WTC11 (cell line): ENCODE results near the gene RAC2. TPM values are rescaled to one million over a fixed set of nuclear protein-coding genes. Genes with fewer than 3 reads are reported as not detected.
A peak's percentile ranks its signal among the peaks of the same experiment; 100 is the strongest.

Source experiments
- ATAC-seq: fragments of 200-7000 bp; cut with Tn5 transposase; 2 replicates; pipeline ENCODE4 v1.10.0; 2021; ENCODE audit warnings: mild to moderate bottlenecking, moderate library complexity
- CTCF ChIA-PET: fragments of 300-600 bp; sonication (Branson Sonifier 250); formaldehyde crosslinking; loops from one replicate; lab custom pipeline; 2021; ENCODE audit warnings: antibody characterized with exemption; lab: Charles Lee
- POLR2A ChIA-PET: fragments of 350-600 bp; sonication (Branson Sonifier 250); formaldehyde crosslinking; loops from one replicate; lab custom pipeline; 2021; ENCODE audit warnings: antibody characterized with exemption; lab: Charles Lee
- DNase-seq: peaks from one replicate; pipeline ENCODE4 v3.0.0; 2021; ENCODE audit warnings: low spot score
- H3K27ac Mint-ChIP-seq: 2 replicates; pipeline ENCODE4 v1.8.0; 2021; ENCODE audit warnings: mixed read lengths
- H3K27me3 Mint-ChIP-seq: 2 replicates; pipeline ENCODE4 v1.8.0; 2021; ENCODE audit warnings: low read depth, mild to moderate bottlenecking, moderate library complexity, mixed read lengths
- H3K36me3 Mint-ChIP-seq: 2 replicates; pipeline ENCODE4 v1.8.0; 2021; ENCODE audit warnings: mixed read lengths
- H3K4me1 Mint-ChIP-seq: 2 replicates; pipeline ENCODE4 v1.8.0; 2022; ENCODE audit warnings: mixed read lengths
- H3K4me3 Mint-ChIP-seq: 2 replicates; pipeline ENCODE4 v1.8.0; 2021; ENCODE audit warnings: mild to moderate bottlenecking, moderate library complexity, mixed read lengths
- H3K9me3 Mint-ChIP-seq: 2 replicates; pipeline ENCODE4 v1.8.0; 2021; ENCODE audit warnings: mixed read lengths
- ATF6 ChIP-seq: sonication (generic); formaldehyde crosslinking; IDR thresholded peaks from 2 replicates; pipeline ENCODE4 v1.8.1; 2023; ENCODE audit warnings: mild to moderate bottlenecking, missing genetic modification reagents
- CBFB ChIP-seq: sonication (generic); formaldehyde crosslinking; IDR thresholded peaks from 2 replicates; pipeline ENCODE4 v1.8.1; 2022; ENCODE audit warnings: mild to moderate bottlenecking, low read depth, missing genetic modification reagents
- CDX4 ChIP-seq: fragments of 250-450 bp; sonication (Bioruptor Pico); IDR thresholded peaks from 2 replicates; pipeline ENCODE4 v1.9.0; 2021; ENCODE audit warnings: moderate library complexity, mild to moderate bottlenecking, inconsistent platforms, borderline replicate concordance
- CREM ChIP-seq: sonication (generic); formaldehyde crosslinking; IDR thresholded peaks from 2 replicates; pipeline ENCODE4 v1.8.1; 2022; ENCODE audit warnings: mild to moderate bottlenecking, missing genetic modification reagents, moderate library complexity
- CTCF ChIP-seq: fragments of 200-600 bp; IDR thresholded peaks from 2 replicates; pipeline ENCODE4 v1.8.0; 2022; ENCODE audit warnings: antibody characterized with exemption
- EMX1 ChIP-seq: fragments of 250-450 bp; sonication (Bioruptor Pico); IDR thresholded peaks from 2 replicates; pipeline ENCODE4 v1.8.0; 2021; ENCODE audit warnings: mild to moderate bottlenecking
- ETV6 ChIP-seq: sonication (generic); formaldehyde crosslinking; IDR thresholded peaks from 2 replicates; pipeline ENCODE4 v1.8.1; 2022; ENCODE audit warnings: mild to moderate bottlenecking, missing genetic modification reagents
- FOXP1 ChIP-seq: sonication (generic); formaldehyde crosslinking; IDR thresholded peaks from 2 replicates; pipeline ENCODE4 v1.8.0; 2022; ENCODE audit warnings: missing genetic modification reagents, mild to moderate bottlenecking, moderate library complexity, borderline replicate concordance
- FOXP4 ChIP-seq: sonication (generic); formaldehyde crosslinking; IDR thresholded peaks from 2 replicates; pipeline ENCODE4 v1.8.0; 2022; ENCODE audit warnings: mild to moderate bottlenecking, missing genetic modification reagents
- GTF2I ChIP-seq: fragments of 250-450 bp; sonication (Bioruptor Pico); conservative IDR thresholded peaks from 2 replicates; pipeline ENCODE4 v1.4.0; 2021; ENCODE audit warnings: mild to moderate bottlenecking
- KAT7 ChIP-seq: sonication (generic); formaldehyde crosslinking; IDR thresholded peaks from 2 replicates; pipeline ENCODE4 v1.8.1; 2023; ENCODE audit warnings: missing genetic modification reagents, mild to moderate bottlenecking, borderline replicate concordance
- MLX ChIP-seq: sonication (generic); formaldehyde crosslinking; IDR thresholded peaks from 2 replicates; pipeline ENCODE4 v1.8.1; 2023; ENCODE audit warnings: mild to moderate bottlenecking, missing genetic modification reagents, moderate library complexity
- NFYB ChIP-seq: sonication (generic); formaldehyde crosslinking; conservative IDR thresholded peaks from 2 replicates; pipeline ENCODE4 v1.8.0; 2022; ENCODE audit warnings: low read depth, missing genetic modification reagents
- NR2C2 ChIP-seq: sonication (generic); formaldehyde crosslinking; IDR thresholded peaks from 2 replicates; pipeline ENCODE4 v1.8.0; 2022; ENCODE audit warnings: mild to moderate bottlenecking, missing genetic modification reagents
- OVOL2 ChIP-seq: fragments of 250-450 bp; sonication (Bioruptor Pico); IDR thresholded peaks from 2 replicates; pipeline ENCODE4 v1.9.0; 2021; ENCODE audit warnings: mild to moderate bottlenecking, borderline replicate concordance
- RORB ChIP-seq: fragments of 250-450 bp; sonication (Bioruptor Pico); IDR thresholded peaks from 2 replicates; pipeline ENCODE4 v1.9.0; 2021; ENCODE audit warnings: mild to moderate bottlenecking
- TP53 ChIP-seq: sonication (generic); formaldehyde crosslinking; IDR thresholded peaks from 2 replicates; pipeline ENCODE4 v1.8.1; 2023; ENCODE audit warnings: mild to moderate bottlenecking, missing genetic modification reagents
- ZNF281 ChIP-seq: sonication (generic); formaldehyde crosslinking; IDR thresholded peaks from 2 replicates; pipeline ENCODE4 v1.8.0; 2023; ENCODE audit warnings: mild to moderate bottlenecking, missing genetic modification reagents
- total RNA-seq: library from RNA; stranded (reverse); gene quantifications from 3 replicates; pipeline ENCODE4 v1.2.3, GENCODE V29; 2021

The RAC2 gene
- total RNA-seq, 1 experiment from 2014 or later, result 3.6 TPM

GRCh38 chr22:37267135-37267587 is 23.1 kb upstream of the RAC2 start:
- ChIA-PET CTCF (interaction anchor here (0.6 to 2.6 kb wide), 24 partner anchors 8 to 289 kb away, joined by 3 to 18 read pairs (median 4); no protein-coding TSS in a partner anchor), POLR2A (no interaction called here)
- Mint-ChIP-seq H3K27me3 (peaks cover 14% of the 10 kb centered on the region), H3K27ac (peak overlapping the region; percentile 77; the same call in 1 of the 2 replicates), H3K9me3 (peaks cover 17% of the 10 kb centered on the region), H3K4me1 (peaks cover 6% of the 10 kb centered on the region), H3K4me3 (peak overlapping the region; percentile 36), H3K36me3 (peaks cover 4% of the 10 kb centered on the region)
- TF ChIP-seq KAT7 (CRISPR knock-in tag) (no peak), FOXP4 (CRISPR knock-in tag) (no peak), CTCF (peak; percentile 77), ETV6 (CRISPR knock-in tag) (no peak), MLX (CRISPR knock-in tag) (no peak)
- ATAC-seq (peak; percentile 99), DNase-seq (peak; percentile 86)

GRCh38 chr22:37266581-37267134 is 22.6 kb upstream of the RAC2 start:
- Mint-ChIP-seq H3K27me3 (peaks cover 14% of the 10 kb centered on the region), H3K27ac (no peak overlapping the region; the same call in 1 of the 2 replicates), H3K4me3 (peak overlapping the region; percentile 36), H3K4me1 (peaks cover 6% of the 10 kb centered on the region), H3K9me3 (peaks cover 17% of the 10 kb centered on the region), H3K36me3 (peaks cover 4% of the 10 kb centered on the region)
- ChIA-PET CTCF (interaction anchor here (1.1 to 1.9 kb wide), 6 partner anchors 10 to 206 kb away, joined by 3 to 10 read pairs (median 6); no protein-coding TSS in a partner anchor), POLR2A (interaction anchor here (0.7 kb wide), 1 partner anchor 154 kb away, joined by 6 read pairs; no protein-coding TSS in a partner anchor)
- ATAC-seq (peak; percentile 18; the same call in 1 of the 2 replicates), DNase-seq (no peak)
- TF ChIP-seq TP53, result no peak
- no peak for TF ChIP-seq CBFB (CRISPR knock-in tag)
- TF ChIP-seq OVOL2 (CRISPR knock-in tag), result no peak
- no peak for TF ChIP-seq ATF6 (CRISPR knock-in tag)
- TF ChIP-seq FOXP1 (CRISPR knock-in tag), result no peak
- no peak for TF ChIP-seq CREM (CRISPR knock-in tag)
- no peak for TF ChIP-seq RORB
- no peak for TF ChIP-seq CTCF
- TF ChIP-seq NR2C2 (CRISPR knock-in tag), result no peak
- no peak for TF ChIP-seq EMX1
- TF ChIP-seq GTF2I (CRISPR knock-in tag), result no peak
- no peak for TF ChIP-seq CDX4 (CRISPR knock-in tag)
- no peak for TF ChIP-seq ZNF281
- TF ChIP-seq NFYB (CRISPR knock-in tag), result no peak
